ENCODE measurements around the gene OLAH. TPM values are rescaled to one million over a fixed set of nuclear protein-coding genes. Genes with fewer than 3 reads are reported as not detected.

The OLAH gene
- total RNA-seq, 1 experiment from 2014 or later = not detected

GRCh38 chr10:15053061-15053460 is 9.3 kb downstream of the OLAH start:
- no peak overlapping the region for H3K27ac ChIP-seq (ENCODE audit: low read length)
- H3K9me3 ChIP-seq (ENCODE audit: low read length) = no peaks in the 10 kb centered on the region
- no peaks in the 10 kb centered on the region for H4K20me1 ChIP-seq (ENCODE audit: insufficient read depth, low read depth, low read length)
- no peak overlapping the region for H2AFZ ChIP-seq (ENCODE audit: low read length)
- no peak overlapping the region for H3K4me2 ChIP-seq (ENCODE audit: low read depth, low read length, poor library complexity, severe bottlenecking)
- H3K27me3 ChIP-seq (ENCODE audit: low read length) = no peaks in the 10 kb centered on the region
- H3K79me2 ChIP-seq (ENCODE audit: low read length) = no peaks in the 10 kb centered on the region
- H3K4me3 ChIP-seq (ENCODE audit: low read length) = no peak overlapping the region
- no peak overlapping the region for H3K9ac ChIP-seq (ENCODE audit: low read length)
- no peaks in the 10 kb centered on the region for H3K36me3 ChIP-seq (ENCODE audit: insufficient read depth, low read length)
- no peaks in the 10 kb centered on the region for H3K9me2 ChIP-seq (replicated peaks; ENCODE audit: insufficient read depth, low read length)
- H3K4me1 ChIP-seq (ENCODE audit: low read length) = no peaks in the 10 kb centered on the region
- DNase-seq = no peak

DNA sequence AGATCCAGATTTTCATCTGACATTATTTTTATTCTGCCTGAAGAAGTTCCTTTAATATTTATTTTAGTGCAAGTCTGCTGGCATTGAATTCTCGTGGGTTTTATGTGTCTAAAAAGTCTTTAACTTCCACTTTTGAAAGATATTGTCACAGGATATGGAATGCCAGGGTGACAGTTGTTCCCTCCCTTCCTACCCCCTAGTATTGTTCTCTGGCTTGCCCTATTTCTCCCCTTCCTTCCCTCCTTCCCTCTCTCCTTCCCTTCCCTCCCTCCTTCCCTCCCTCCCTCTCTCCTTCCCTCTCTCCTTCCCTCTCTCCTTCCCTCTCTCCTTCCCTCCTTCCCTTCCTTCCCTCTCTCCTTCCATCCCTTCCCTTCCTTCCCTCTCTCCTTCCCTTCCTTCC is 14.9 kb downstream of the OLAH start:
- Histone ChIP-seq H3K9me2 (replicated peaks; ENCODE audit: insufficient read depth, low read length) (no peaks in the 10 kb centered on the region), H4K20me1 (ENCODE audit: insufficient read depth, low read depth, low read length) (no peaks in the 10 kb centered on the region), H2AFZ (ENCODE audit: low read length) (no peak overlapping the region), H3K36me3 (ENCODE audit: insufficient read depth, low read length) (no peaks in the 10 kb centered on the region), H3K4me1 (ENCODE audit: low read length) (no peaks in the 10 kb centered on the region), H3K4me2 (ENCODE audit: low read depth, low read length, poor library complexity, severe bottlenecking) (no peak overlapping the region), H3K9me3 (ENCODE audit: low read length) (no peaks in the 10 kb centered on the region), H3K27me3 (ENCODE audit: low read length) (no peaks in the 10 kb centered on the region), H3K9ac (ENCODE audit: low read length) (no peak overlapping the region), H3K4me3 (ENCODE audit: low read length) (no peak overlapping the region), H3K79me2 (ENCODE audit: low read length) (no peaks in the 10 kb centered on the region), H3K27ac (ENCODE audit: low read length) (no peak overlapping the region)
- DNase-seq = no peak

DNA sequence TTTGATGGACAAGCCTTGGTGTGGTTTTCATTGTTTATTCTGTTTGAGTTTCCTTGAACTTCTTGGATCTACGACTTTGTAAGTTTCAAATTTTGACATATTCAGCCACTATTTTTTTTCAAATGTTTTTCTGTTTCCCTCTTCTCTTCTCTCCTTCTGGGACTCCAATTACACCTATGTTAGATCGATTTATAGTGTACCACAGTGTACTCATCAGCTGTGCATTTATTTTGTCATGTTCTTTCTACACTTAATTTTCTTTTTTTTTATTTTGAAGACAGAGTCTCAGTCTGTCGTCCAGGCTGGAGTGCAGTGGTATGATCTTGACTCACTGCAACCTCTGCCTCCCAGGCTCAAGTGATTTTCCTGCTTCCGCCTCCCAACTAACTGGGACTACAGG is 16.2 kb downstream of the OLAH start:
- no peaks in the 10 kb centered on the region for H3K79me2 ChIP-seq (ENCODE audit: low read length)
- DNase-seq = no peak
- no peak overlapping the region for H2AFZ ChIP-seq (ENCODE audit: low read length)
- no peak overlapping the region for H3K9ac ChIP-seq (ENCODE audit: low read length)
- no peaks in the 10 kb centered on the region for H3K4me1 ChIP-seq (ENCODE audit: low read length)
- no peak overlapping the region for H3K27ac ChIP-seq (ENCODE audit: low read length)
- no peak overlapping the region for H3K4me2 ChIP-seq (ENCODE audit: low read depth, low read length, poor library complexity, severe bottlenecking)
- H3K9me2 ChIP-seq (replicated peaks; ENCODE audit: insufficient read depth, low read length) = no peaks in the 10 kb centered on the region
- H3K27me3 ChIP-seq (ENCODE audit: low read length) = no peaks in the 10 kb centered on the region
- H3K4me3 ChIP-seq (ENCODE audit: low read length) = no peak overlapping the region
- H4K20me1 ChIP-seq (ENCODE audit: insufficient read depth, low read depth, low read length) = no peaks in the 10 kb centered on the region
- no peaks in the 10 kb centered on the region for H3K36me3 ChIP-seq (ENCODE audit: insufficient read depth, low read length)
- H3K9me3 ChIP-seq (ENCODE audit: low read length) = no peaks in the 10 kb centered on the region

DNA sequence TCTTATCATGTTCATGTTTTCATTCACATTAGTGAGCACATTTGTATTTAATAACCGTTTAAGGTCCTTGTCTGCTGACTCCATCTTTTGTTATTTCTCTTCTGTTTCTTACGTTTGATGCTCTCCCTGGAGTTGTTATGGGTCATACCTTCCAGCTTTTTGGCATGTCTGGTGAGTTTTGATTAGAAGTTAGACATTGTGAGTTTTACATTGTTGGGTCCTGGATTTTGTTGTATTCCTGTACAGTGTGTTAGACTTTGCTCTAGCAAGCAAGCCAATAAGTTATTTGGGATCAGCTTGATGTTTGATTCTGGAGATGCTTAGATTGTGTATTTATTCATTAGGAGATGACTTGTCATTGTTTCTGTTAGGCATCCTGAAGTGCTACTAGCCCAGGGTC is 16.9 kb downstream of the OLAH start:
- no peaks in the 10 kb centered on the region for H4K20me1 ChIP-seq (ENCODE audit: insufficient read depth, low read depth, low read length)
- no peaks in the 10 kb centered on the region for H3K79me2 ChIP-seq (ENCODE audit: low read length)
- no peak overlapping the region for H3K27ac ChIP-seq (ENCODE audit: low read length)
- H3K9ac ChIP-seq (ENCODE audit: low read length) = no peak overlapping the region
- H2AFZ ChIP-seq (ENCODE audit: low read length) = no peak overlapping the region
- H3K36me3 ChIP-seq (ENCODE audit: insufficient read depth, low read length) = no peaks in the 10 kb centered on the region
- H3K4me3 ChIP-seq (ENCODE audit: low read length) = no peak overlapping the region
- H3K27me3 ChIP-seq (ENCODE audit: low read length) = no peaks in the 10 kb centered on the region; the same call in 1 of the 2 replicates
- H3K9me3 ChIP-seq (ENCODE audit: low read length) = no peaks in the 10 kb centered on the region
- no peak for DNase-seq
- H3K4me1 ChIP-seq (ENCODE audit: low read length) = no peaks in the 10 kb centered on the region
- no peak overlapping the region for H3K4me2 ChIP-seq (ENCODE audit: low read depth, low read length, poor library complexity, severe bottlenecking)
- no peaks in the 10 kb centered on the region for H3K9me2 ChIP-seq (replicated peaks; ENCODE audit: insufficient read depth, low read length)

DNA sequence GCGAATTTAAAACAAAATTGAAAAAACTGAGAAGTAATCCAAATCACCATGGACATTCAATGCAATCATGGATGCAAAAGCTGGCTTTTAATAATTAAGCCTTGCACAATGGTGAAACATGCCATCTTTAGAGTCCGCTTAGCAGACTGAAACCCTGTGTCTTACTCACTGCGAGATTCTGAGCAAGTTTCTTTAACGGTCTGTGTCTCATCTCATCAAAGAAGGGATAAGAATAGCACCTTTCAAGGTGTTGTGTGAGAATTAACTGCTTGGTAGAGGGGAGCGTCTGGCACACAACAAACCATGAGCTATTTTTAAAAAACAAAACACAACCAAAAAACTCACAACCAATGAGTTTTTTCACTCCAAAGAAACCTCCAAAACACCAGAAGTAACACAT is 23.4 kb downstream of the OLAH start:
- H3K9ac ChIP-seq (ENCODE audit: low read length) = no peak overlapping the region
- H3K4me1 ChIP-seq (ENCODE audit: low read length) = no peaks in the 10 kb centered on the region
- no peaks in the 10 kb centered on the region for H4K20me1 ChIP-seq (ENCODE audit: insufficient read depth, low read depth, low read length)
- H3K9me2 ChIP-seq (replicated peaks; ENCODE audit: insufficient read depth, low read length) = no peaks in the 10 kb centered on the region
- H3K4me3 ChIP-seq (ENCODE audit: low read length) = no peak overlapping the region
- no peak overlapping the region for H3K27ac ChIP-seq (ENCODE audit: low read length)
- H3K79me2 ChIP-seq (ENCODE audit: low read length) = no peaks in the 10 kb centered on the region
- H3K27me3 ChIP-seq (ENCODE audit: low read length) = no peaks in the 10 kb centered on the region; the same call in 1 of the 2 replicates
- no peaks in the 10 kb centered on the region for H3K36me3 ChIP-seq (ENCODE audit: insufficient read depth, low read length)
- H3K9me3 ChIP-seq (ENCODE audit: low read length) = no peaks in the 10 kb centered on the region
- no peak overlapping the region for H3K4me2 ChIP-seq (ENCODE audit: low read depth, low read length, poor library complexity, severe bottlenecking)
- no peak overlapping the region for H2AFZ ChIP-seq (ENCODE audit: low read length)
- DNase-seq = no peak

DNA sequence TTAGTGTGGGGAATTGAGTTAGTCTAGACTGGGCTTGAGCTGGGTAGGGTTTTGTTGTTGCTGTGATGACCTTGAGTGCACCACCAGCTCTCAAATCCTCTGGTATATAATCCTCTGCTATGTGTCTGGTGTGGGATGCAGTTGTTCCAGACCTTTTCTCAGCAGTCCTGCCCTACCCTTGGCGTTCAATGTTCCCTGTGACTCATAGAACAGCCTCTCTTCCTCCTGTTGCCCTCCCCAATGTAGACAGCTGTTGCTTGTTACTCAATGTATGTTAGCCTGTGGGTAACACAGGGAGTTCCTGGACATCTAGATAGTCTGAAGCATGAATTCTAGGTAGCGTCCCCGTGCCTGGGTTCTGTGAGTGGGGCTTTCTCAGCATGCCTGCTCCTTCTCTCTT is 25.1 kb downstream of the OLAH start:
- no peak overlapping the region for H3K27ac ChIP-seq (ENCODE audit: low read length)
- no peaks in the 10 kb centered on the region for H3K36me3 ChIP-seq (ENCODE audit: insufficient read depth, low read length)

GRCh38 chr10:15069230-15069629 is 25.5 kb downstream of the OLAH start:
- Histone ChIP-seq H3K9me3 (ENCODE audit: low read length) (no peaks in the 10 kb centered on the region), H3K79me2 (ENCODE audit: low read length) (no peaks in the 10 kb centered on the region), H3K27ac (ENCODE audit: low read length) (no peak overlapping the region), H3K36me3 (ENCODE audit: insufficient read depth, low read length) (no peaks in the 10 kb centered on the region), H4K20me1 (ENCODE audit: insufficient read depth, low read depth, low read length) (no peaks in the 10 kb centered on the region), H2AFZ (ENCODE audit: low read length) (no peak overlapping the region), H3K4me2 (ENCODE audit: low read depth, low read length, poor library complexity, severe bottlenecking) (no peak overlapping the region), H3K4me3 (ENCODE audit: low read length) (no peak overlapping the region), H3K27me3 (ENCODE audit: low read length) (no peaks in the 10 kb centered on the region; the same call in 1 of the 2 replicates), H3K9me2 (replicated peaks; ENCODE audit: insufficient read depth, low read length) (no peaks in the 10 kb centered on the region), H3K4me1 (ENCODE audit: low read length) (no peaks in the 10 kb centered on the region), H3K9ac (ENCODE audit: low read length) (no peak overlapping the region)
- peak; percentile 45 for DNase-seq

More for the DNA sequence above, 25.1 kb downstream of the OLAH start:
- Histone ChIP-seq H3K9me3 (ENCODE audit: low read length) (no peaks in the 10 kb centered on the region), H3K4me2 (ENCODE audit: low read depth, low read length, poor library complexity, severe bottlenecking) (no peak overlapping the region), H3K4me3 (ENCODE audit: low read length) (no peak overlapping the region), H3K27me3 (ENCODE audit: low read length) (no peaks in the 10 kb centered on the region; the same call in 1 of the 2 replicates), H3K4me1 (ENCODE audit: low read length) (no peaks in the 10 kb centered on the region), H3K9ac (ENCODE audit: low read length) (no peak overlapping the region), H3K79me2 (ENCODE audit: low read length) (no peaks in the 10 kb centered on the region), H3K9me2 (replicated peaks; ENCODE audit: insufficient read depth, low read length) (no peaks in the 10 kb centered on the region), H4K20me1 (ENCODE audit: insufficient read depth, low read depth, low read length) (no peaks in the 10 kb centered on the region), H2AFZ (ENCODE audit: low read length) (no peak overlapping the region)
- DNase-seq = no peak

GRCh38 chr10:15072358-15072757 is 28.6 kb downstream of the OLAH start:
- no peak overlapping the region for H2AFZ ChIP-seq (ENCODE audit: low read length)
- no peaks in the 10 kb centered on the region for H3K4me1 ChIP-seq (ENCODE audit: low read length)
- H3K79me2 ChIP-seq (ENCODE audit: low read length) = no peaks in the 10 kb centered on the region
- H3K4me3 ChIP-seq (ENCODE audit: low read length) = no peak overlapping the region
- no peaks in the 10 kb centered on the region; the same call in 1 of the 2 replicates for H3K27me3 ChIP-seq (ENCODE audit: low read length)
- no peaks in the 10 kb centered on the region for H4K20me1 ChIP-seq (ENCODE audit: insufficient read depth, low read depth, low read length)
- H3K9me2 ChIP-seq (replicated peaks; ENCODE audit: insufficient read depth, low read length) = no peaks in the 10 kb centered on the region
- H3K27ac ChIP-seq (ENCODE audit: low read length) = no peak overlapping the region
- no peaks in the 10 kb centered on the region for H3K36me3 ChIP-seq (ENCODE audit: insufficient read depth, low read length)
- H3K9ac ChIP-seq (ENCODE audit: low read length) = no peak overlapping the region
- no peak for DNase-seq
- H3K4me2 ChIP-seq (ENCODE audit: low read depth, low read length, poor library complexity, severe bottlenecking) = no peak overlapping the region
- H3K9me3 ChIP-seq (ENCODE audit: low read length) = no peaks in the 10 kb centered on the region

GRCh38 chr10:15075421-15075820 is 31.7 kb downstream of the OLAH start:
- Histone ChIP-seq H4K20me1 (ENCODE audit: insufficient read depth, low read depth, low read length) (no peaks in the 10 kb centered on the region), H3K4me3 (ENCODE audit: low read length) (no peak overlapping the region), H3K9me2 (replicated peaks; ENCODE audit: insufficient read depth, low read length) (no peaks in the 10 kb centered on the region), H3K4me1 (ENCODE audit: low read length) (no peaks in the 10 kb centered on the region), H3K79me2 (ENCODE audit: low read length) (no peaks in the 10 kb centered on the region), H3K9ac (ENCODE audit: low read length) (no peak overlapping the region), H3K9me3 (ENCODE audit: low read length) (no peaks in the 10 kb centered on the region), H3K4me2 (ENCODE audit: low read depth, low read length, poor library complexity, severe bottlenecking) (no peak overlapping the region), H3K27me3 (ENCODE audit: low read length) (no peaks in the 10 kb centered on the region), H2AFZ (ENCODE audit: low read length) (no peak overlapping the region), H3K27ac (ENCODE audit: low read length) (no peak overlapping the region), H3K36me3 (ENCODE audit: insufficient read depth, low read length) (no peaks in the 10 kb centered on the region)
- DNase-seq = no peak

Data from Karpas-422 (cell line).